DND-41 (cell line): ENCODE data around the gene PPARA.

Experiments used
- EZH2 ChIP-seq: IDR thresholded peaks from 3 replicates; pipeline ENCODE4 v1.6.1; 2012; ENCODE audit warnings: borderline replicate concordance, low read depth, mild to moderate bottlenecking, moderate library complexity, low read length, inconsistent platforms; ENCODE audit not compliant: severe bottlenecking
- TF ChIP-seq, protein P1 (sequence below): IDR thresholded peaks from 2 replicates; pipeline ENCODE4 v1.5.1; 2012; ENCODE audit warnings: borderline replicate concordance, low read length, moderate library complexity, mild to moderate bottlenecking; ENCODE audit not compliant: poor library complexity, severe bottlenecking; ENCODE audit errors: extremely low read depth

DNA sequence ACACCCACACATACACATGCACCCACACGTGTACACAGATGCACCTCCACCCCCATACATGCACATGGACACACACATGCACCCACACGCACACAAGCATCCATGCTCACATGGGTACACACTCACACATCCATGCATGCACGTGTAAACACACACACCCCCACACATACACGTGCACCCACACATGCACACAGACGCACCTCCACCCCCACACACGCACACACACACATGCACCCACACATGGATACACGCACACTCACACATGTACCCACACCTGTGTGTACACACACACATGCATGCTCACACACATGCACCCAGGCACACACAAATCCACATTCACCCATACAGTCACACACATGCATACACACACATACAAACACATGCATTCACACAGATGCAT is 75.3 kb downstream of the PPARA start:
- no peak for TF ChIP-seq EZH2
- TF ChIP-seq, protein P1, sequence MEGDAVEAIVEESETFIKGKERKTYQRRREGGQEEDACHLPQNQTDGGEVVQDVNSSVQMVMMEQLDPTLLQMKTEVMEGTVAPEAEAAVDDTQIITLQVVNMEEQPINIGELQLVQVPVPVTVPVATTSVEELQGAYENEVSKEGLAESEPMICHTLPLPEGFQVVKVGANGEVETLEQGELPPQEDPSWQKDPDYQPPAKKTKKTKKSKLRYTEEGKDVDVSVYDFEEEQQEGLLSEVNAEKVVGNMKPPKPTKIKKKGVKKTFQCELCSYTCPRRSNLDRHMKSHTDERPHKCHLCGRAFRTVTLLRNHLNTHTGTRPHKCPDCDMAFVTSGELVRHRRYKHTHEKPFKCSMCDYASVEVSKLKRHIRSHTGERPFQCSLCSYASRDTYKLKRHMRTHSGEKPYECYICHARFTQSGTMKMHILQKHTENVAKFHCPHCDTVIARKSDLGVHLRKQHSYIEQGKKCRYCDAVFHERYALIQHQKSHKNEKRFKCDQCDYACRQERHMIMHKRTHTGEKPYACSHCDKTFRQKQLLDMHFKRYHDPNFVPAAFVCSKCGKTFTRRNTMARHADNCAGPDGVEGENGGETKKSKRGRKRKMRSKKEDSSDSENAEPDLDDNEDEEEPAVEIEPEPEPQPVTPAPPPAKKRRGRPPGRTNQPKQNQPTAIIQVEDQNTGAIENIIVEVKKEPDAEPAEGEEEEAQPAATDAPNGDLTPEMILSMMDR, result no peak
